ENCODE measurements around the gene C5orf22.

C5orf22 gene

DNA sequence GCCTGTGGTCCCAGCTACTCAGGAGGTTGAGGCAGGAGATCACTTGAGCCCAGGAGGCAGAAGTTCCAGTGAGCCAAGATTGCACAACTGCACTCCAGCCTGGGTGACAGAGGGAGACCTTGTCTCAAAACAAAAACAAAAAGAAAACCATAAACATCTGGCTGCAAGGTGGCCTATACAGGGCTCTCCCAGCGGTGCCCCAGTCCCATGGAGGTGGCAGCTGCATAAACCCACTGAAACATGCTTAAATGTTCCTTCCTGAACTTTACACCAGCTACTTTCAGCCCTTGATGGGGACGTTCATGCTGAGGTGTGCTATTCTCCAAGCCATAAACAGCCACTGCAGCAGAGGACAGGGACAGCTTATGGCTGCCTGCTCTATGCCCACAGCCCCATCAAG lies 35.8 kb upstream of the C5orf22 start:
- TF ChIP-seq EZH2phosphoT487 (IDR thresholded peaks at IDR 0.05; ENCODE audit: borderline replicate concordance) = no peak
- no peak for TF ChIP-seq CTCF (conservative IDR thresholded peaks at IDR 0.05; ENCODE audit: low read length)
- Histone ChIP-seq H3K36me3 (ENCODE audit: insufficient read depth, low read length) (peaks cover 93% of the 10 kb centered on the region), H3K79me2 (ENCODE audit: insufficient read depth, low read length) (no peaks in the 10 kb centered on the region), H3K4me3 (ENCODE audit: low read length, poor library complexity, severe bottlenecking) (no peak overlapping the region), H3K4me2 (ENCODE audit: low read depth, low read length, poor library complexity, severe bottlenecking) (no peak overlapping the region), H2AFZ (ENCODE audit: low read length) (no peak overlapping the region), H3K9me2 (replicated peaks; ENCODE audit: low read depth, low read length) (no peaks in the 10 kb centered on the region), H3K9me3 (ENCODE audit: insufficient read depth, low read depth, low read length) (no peaks in the 10 kb centered on the region), H3K9ac (ENCODE audit: low read depth, low read length, poor library complexity, severe bottlenecking) (no peak overlapping the region), H3F3A (ENCODE audit: low read depth) (no peaks in the 10 kb centered on the region), H4K20me1 (ENCODE audit: insufficient read depth, low read length, poor library complexity, severe bottlenecking) (no peaks in the 10 kb centered on the region), H3K27me3 (ENCODE audit: insufficient read depth, low read length, poor library complexity, severe bottlenecking) (no peaks in the 10 kb centered on the region), H3K4me1 (ENCODE audit: insufficient read depth, low read length, poor library complexity, severe bottlenecking) (no peaks in the 10 kb centered on the region)

GRCh38 chr5:31496891-31497290 lies 35.2 kb upstream of the C5orf22 start:
- no peak overlapping the region for H3K9ac ChIP-seq (ENCODE audit: low read depth, low read length, poor library complexity, severe bottlenecking)
- TF ChIP-seq EZH2phosphoT487 (IDR thresholded peaks at IDR 0.05; ENCODE audit: borderline replicate concordance) = no peak
- H4K20me1 ChIP-seq (ENCODE audit: insufficient read depth, low read length, poor library complexity, severe bottlenecking) = no peaks in the 10 kb centered on the region
- H3K79me2 ChIP-seq (ENCODE audit: insufficient read depth, low read length) = no peaks in the 10 kb centered on the region
- no peak overlapping the region for H3K4me3 ChIP-seq (ENCODE audit: low read length, poor library complexity, severe bottlenecking)
- H3K9me3 ChIP-seq (ENCODE audit: insufficient read depth, low read depth, low read length) = no peaks in the 10 kb centered on the region
- H3F3A ChIP-seq (ENCODE audit: low read depth) = no peaks in the 10 kb centered on the region
- no peaks in the 10 kb centered on the region for H3K9me2 ChIP-seq (replicated peaks; ENCODE audit: low read depth, low read length)
- H3K4me2 ChIP-seq (ENCODE audit: low read depth, low read length, poor library complexity, severe bottlenecking) = no peak overlapping the region
- H3K27me3 ChIP-seq (ENCODE audit: insufficient read depth, low read length, poor library complexity, severe bottlenecking) = no peaks in the 10 kb centered on the region
- H2AFZ ChIP-seq (ENCODE audit: low read length) = no peak overlapping the region
- peaks cover 97% of the 10 kb centered on the region for H3K36me3 ChIP-seq (ENCODE audit: insufficient read depth, low read length)
- no peaks in the 10 kb centered on the region for H3K4me1 ChIP-seq (ENCODE audit: insufficient read depth, low read length, poor library complexity, severe bottlenecking)

GRCh38 chr5:31500256-31500655 lies 31.8 kb upstream of the C5orf22 start:
- Histone ChIP-seq H3K9me3 (ENCODE audit: insufficient read depth, low read depth, low read length) (no peaks in the 10 kb centered on the region), H3K9me2 (replicated peaks; ENCODE audit: low read depth, low read length) (no peaks in the 10 kb centered on the region), H2AFZ (ENCODE audit: low read length) (no peak overlapping the region), H3K4me1 (ENCODE audit: insufficient read depth, low read length, poor library complexity, severe bottlenecking) (no peaks in the 10 kb centered on the region), H3F3A (ENCODE audit: low read depth) (no peaks in the 10 kb centered on the region), H3K79me2 (ENCODE audit: insufficient read depth, low read length) (no peaks in the 10 kb centered on the region), H3K4me2 (ENCODE audit: low read depth, low read length, poor library complexity, severe bottlenecking) (no peak overlapping the region), H3K36me3 (ENCODE audit: insufficient read depth, low read length) (peaks cover 99% of the 10 kb centered on the region; the same call in 1 of the 2 replicates), H3K27me3 (ENCODE audit: insufficient read depth, low read length, poor library complexity, severe bottlenecking) (no peaks in the 10 kb centered on the region), H3K4me3 (ENCODE audit: low read length, poor library complexity, severe bottlenecking) (no peak overlapping the region), H4K20me1 (ENCODE audit: insufficient read depth, low read length, poor library complexity, severe bottlenecking) (no peaks in the 10 kb centered on the region), H3K9ac (ENCODE audit: low read depth, low read length, poor library complexity, severe bottlenecking) (no peak overlapping the region)
- TF ChIP-seq EZH2phosphoT487 (IDR thresholded peaks at IDR 0.05; ENCODE audit: borderline replicate concordance) (no peak), CTCF (conservative IDR thresholded peaks at IDR 0.05; ENCODE audit: low read length) (no peak)

DNA sequence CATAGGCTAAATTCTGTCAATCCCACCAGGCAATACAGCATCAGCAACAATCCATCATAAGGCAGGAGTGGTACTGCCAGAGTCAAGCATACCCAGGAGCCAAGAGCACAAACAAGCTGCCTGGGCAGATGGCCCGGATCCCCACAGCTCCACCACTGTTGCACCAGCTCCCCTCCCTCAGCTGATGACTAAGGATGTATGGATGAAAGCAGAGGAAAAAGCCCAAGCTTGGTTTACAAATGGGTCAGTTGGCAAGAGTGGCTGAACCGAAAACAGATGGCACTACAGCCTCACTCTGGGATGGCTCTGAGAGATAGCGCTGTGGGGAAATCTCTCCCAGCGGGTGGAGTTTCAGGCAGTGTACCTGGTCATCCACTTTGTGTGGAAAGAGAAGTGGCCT lies 29.6 kb upstream of the C5orf22 start:
- Histone ChIP-seq H3K4me3 (ENCODE audit: low read length, poor library complexity, severe bottlenecking) (no peak overlapping the region), H2AFZ (ENCODE audit: low read length) (no peak overlapping the region), H3K27me3 (ENCODE audit: insufficient read depth, low read length, poor library complexity, severe bottlenecking) (no peaks in the 10 kb centered on the region), H3K9me3 (ENCODE audit: insufficient read depth, low read depth, low read length) (no peaks in the 10 kb centered on the region), H4K20me1 (ENCODE audit: insufficient read depth, low read length, poor library complexity, severe bottlenecking) (no peaks in the 10 kb centered on the region), H3K9ac (ENCODE audit: low read depth, low read length, poor library complexity, severe bottlenecking) (no peak overlapping the region), H3K4me1 (ENCODE audit: insufficient read depth, low read length, poor library complexity, severe bottlenecking) (no peaks in the 10 kb centered on the region), H3K4me2 (ENCODE audit: low read depth, low read length, poor library complexity, severe bottlenecking) (no peak overlapping the region), H3K9me2 (replicated peaks; ENCODE audit: low read depth, low read length) (no peaks in the 10 kb centered on the region), H3K36me3 (ENCODE audit: insufficient read depth, low read length) (peaks cover 90% of the 10 kb centered on the region; the same call in 1 of the 2 replicates), H3F3A (ENCODE audit: low read depth) (no peaks in the 10 kb centered on the region), H3K79me2 (ENCODE audit: insufficient read depth, low read length) (no peaks in the 10 kb centered on the region)
- TF ChIP-seq EZH2phosphoT487 (IDR thresholded peaks at IDR 0.05; ENCODE audit: borderline replicate concordance) = no peak
- no peak for TF ChIP-seq CTCF (conservative IDR thresholded peaks at IDR 0.05; ENCODE audit: low read length)
